Keratinocyte (primary cell): ENCODE results near the gene ZC3HAV1L.

Experiments used
- CTCF ChIP-seq, 3 experiments: IDR thresholded peaks in 1 of 3; conservative IDR thresholded peaks in 1 of 3; optimal IDR thresholded peaks in 1 of 3; 2 replicates in 2 of 3; 3 replicates in 1 of 3; pipeline versions ENCODE3 to v1.5.1; 2011; ENCODE audit warnings: low read length in 3 of 3, mild to moderate bottlenecking in 3 of 3, moderate library complexity in 2 of 3, control low read depth in 1 of 3, inconsistent platforms in 1 of 3; ENCODE audit not compliant: insufficient read depth in 2 of 3; ENCODE audit errors: extremely low read depth in 1 of 3
- EZH2 ChIP-seq: IDR thresholded peaks from one replicate; pipeline ENCODE4 v1.6.1; 2012; ENCODE audit warnings: inconsistent platforms, mild to moderate bottlenecking, low read length, moderate library complexity

GRCh38 chr7:139084709-139085108 lies 48.9 kb upstream of the ZC3HAV1L start:
- no peak for TF ChIP-seq EZH2
- no peak for TF ChIP-seq CTCF (optimal IDR thresholded peaks at IDR 0.05 in 1 of 3, IDR thresholded peaks at IDR 0.05 in 1 of 3, conservative IDR thresholded peaks at IDR 0.05 in 1 of 3; ENCODE audit: extremely low read depth in 1 of 3, insufficient read depth in 2 of 3, low read length in 3 of 3)
